ENCODE measurements around the gene PIK3R3.

DNA sequence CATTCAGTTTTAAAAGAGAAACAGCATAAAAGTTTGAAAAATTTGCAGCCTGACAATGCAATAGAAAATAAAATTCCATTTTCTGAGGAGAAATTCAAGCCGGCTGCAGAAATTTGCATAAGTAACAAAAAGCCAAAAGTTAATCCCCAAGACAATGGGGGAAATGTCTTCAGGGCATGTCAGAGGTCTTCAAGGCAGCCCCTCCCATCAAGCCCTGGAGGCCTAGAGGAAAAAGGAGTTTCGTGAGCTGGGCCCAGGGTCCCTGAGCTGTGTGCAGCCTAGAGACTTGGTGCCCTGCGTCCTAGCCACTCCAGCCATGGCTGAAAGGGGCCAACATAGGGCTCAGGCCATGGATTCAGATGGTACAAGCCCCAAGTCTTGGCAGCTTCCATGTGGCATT lies 74.6 kb downstream of the PIK3R3 start:
- TF ChIP-seq EZH2 (IDR thresholded peaks at IDR 0.05; ENCODE audit: borderline replicate concordance, low read depth, low read length, severe bottlenecking) (no peak), JUN (IDR thresholded peaks at IDR 0.05; ENCODE audit: borderline replicate concordance, insufficient read depth, insufficient read length, low read depth) (no peak), POLR2AphosphoS5 (IDR thresholded peaks at IDR 0.05; ENCODE audit: insufficient read depth, low read depth, low read length) (no peak), POLR2A (IDR thresholded peaks at IDR 0.05; ENCODE audit: low read depth, low read length) (no peak), FOS (IDR thresholded peaks at IDR 0.05; ENCODE audit: borderline replicate concordance, insufficient read depth, low read length) (no peak)
- TF ChIP-seq, protein P1, sequence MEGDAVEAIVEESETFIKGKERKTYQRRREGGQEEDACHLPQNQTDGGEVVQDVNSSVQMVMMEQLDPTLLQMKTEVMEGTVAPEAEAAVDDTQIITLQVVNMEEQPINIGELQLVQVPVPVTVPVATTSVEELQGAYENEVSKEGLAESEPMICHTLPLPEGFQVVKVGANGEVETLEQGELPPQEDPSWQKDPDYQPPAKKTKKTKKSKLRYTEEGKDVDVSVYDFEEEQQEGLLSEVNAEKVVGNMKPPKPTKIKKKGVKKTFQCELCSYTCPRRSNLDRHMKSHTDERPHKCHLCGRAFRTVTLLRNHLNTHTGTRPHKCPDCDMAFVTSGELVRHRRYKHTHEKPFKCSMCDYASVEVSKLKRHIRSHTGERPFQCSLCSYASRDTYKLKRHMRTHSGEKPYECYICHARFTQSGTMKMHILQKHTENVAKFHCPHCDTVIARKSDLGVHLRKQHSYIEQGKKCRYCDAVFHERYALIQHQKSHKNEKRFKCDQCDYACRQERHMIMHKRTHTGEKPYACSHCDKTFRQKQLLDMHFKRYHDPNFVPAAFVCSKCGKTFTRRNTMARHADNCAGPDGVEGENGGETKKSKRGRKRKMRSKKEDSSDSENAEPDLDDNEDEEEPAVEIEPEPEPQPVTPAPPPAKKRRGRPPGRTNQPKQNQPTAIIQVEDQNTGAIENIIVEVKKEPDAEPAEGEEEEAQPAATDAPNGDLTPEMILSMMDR (IDR thresholded peaks at IDR 0.05; ENCODE audit: extremely low read depth in 1 of 2, insufficient read depth in 1 of 2, low read depth in 1 of 2, low read length in 2 of 2): no peak
- TF ChIP-seq, protein P2, sequence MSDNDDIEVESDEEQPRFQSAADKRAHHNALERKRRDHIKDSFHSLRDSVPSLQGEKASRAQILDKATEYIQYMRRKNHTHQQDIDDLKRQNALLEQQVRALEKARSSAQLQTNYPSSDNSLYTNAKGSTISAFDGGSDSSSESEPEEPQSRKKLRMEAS (IDR thresholded peaks at IDR 0.05; ENCODE audit: insufficient read depth, insufficient read length): no peak
